HEK293 (cell line): ENCODE results near the gene METTL25B.

Experiments
- GLIS1 ChIP-seq: fragments of 450-650 bp; formaldehyde crosslinking; IDR thresholded peaks from 2 replicates; pipeline ENCODE4 v1.5.1; 2016; ENCODE audit warnings: missing biosample characterization, missing genetic modification characterization
- SP7 ChIP-seq: fragments of 450-650 bp; formaldehyde crosslinking; IDR thresholded peaks from 2 replicates; pipeline ENCODE4 v1.5.1; 2016; ENCODE audit warnings: missing biosample characterization, missing genetic modification characterization
- ZBTB1 ChIP-seq: fragments of 450-650 bp; formaldehyde crosslinking; IDR thresholded peaks from 2 replicates; pipeline ENCODE4 v1.5.1; 2016; ENCODE audit warnings: missing biosample characterization, missing genetic modification characterization
- ZBTB21 ChIP-seq: fragments of 450-650 bp; formaldehyde crosslinking; IDR thresholded peaks from 2 replicates; pipeline ENCODE4 v1.5.1; 2017; ENCODE audit warnings: missing biosample characterization, missing genetic modification characterization
- ZBTB48 ChIP-seq: fragments of 450-650 bp; formaldehyde crosslinking; IDR thresholded peaks from 2 replicates; pipeline ENCODE4 v1.5.1; 2016; ENCODE audit warnings: missing biosample characterization, missing genetic modification characterization
- ZFP69B ChIP-seq: fragments of 450-650 bp; formaldehyde crosslinking; IDR thresholded peaks from 2 replicates; pipeline ENCODE4 v1.5.1; 2016; ENCODE audit warnings: missing biosample characterization, missing genetic modification characterization
- ZNF138 ChIP-seq: fragments of 450-650 bp; formaldehyde crosslinking; IDR thresholded peaks from 2 replicates; pipeline ENCODE4 v1.5.1; 2016; ENCODE audit warnings: missing biosample characterization, missing genetic modification characterization, borderline replicate concordance
- ZNF140 ChIP-seq: fragments of 450-650 bp; formaldehyde crosslinking; IDR thresholded peaks from 2 replicates; pipeline ENCODE4 v1.5.1; 2016; ENCODE audit warnings: missing biosample characterization, missing genetic modification characterization
- ZNF23 ChIP-seq: fragments of 450-650 bp; formaldehyde crosslinking; IDR thresholded peaks from 2 replicates; pipeline ENCODE4 v1.5.1; 2016; ENCODE audit warnings: missing biosample characterization, missing genetic modification characterization, borderline replicate concordance
- ZNF266 ChIP-seq: fragments of 450-650 bp; formaldehyde crosslinking; IDR thresholded peaks from 2 replicates; pipeline ENCODE4 v1.5.1; 2016; ENCODE audit warnings: missing biosample characterization, missing genetic modification characterization, low read depth
- ZNF274 ChIP-seq, 2 experiments: fragments of 200-500 bp in 1 of 2; fragments of 450-650 bp in 1 of 2; sonication (Bioruptor generic) in 1 of 2; formaldehyde crosslinking in 1 of 2; IDR thresholded peaks; 2 replicates each; pipeline versions ENCODE4 v1.5.1 to v1.6.1; 2014 to 2016; ENCODE audit warnings: borderline replicate concordance in 1 of 2, inconsistent platforms in 1 of 2, low read length in 1 of 2, missing biosample characterization in 1 of 2, missing genetic modification characterization in 1 of 2
- ZNF366 ChIP-seq: fragments of 450-650 bp; formaldehyde crosslinking; conservative IDR thresholded peaks from 2 replicates; pipeline ENCODE4 v1.5.1; 2016; ENCODE audit warnings: missing biosample characterization, missing genetic modification characterization
- ZNF391 ChIP-seq: fragments of 450-650 bp; formaldehyde crosslinking; IDR thresholded peaks from 2 replicates; pipeline ENCODE4 v1.5.1; 2016; ENCODE audit warnings: low read depth, missing biosample characterization, missing genetic modification characterization, borderline replicate concordance
- ZNF433 ChIP-seq: fragments of 450-650 bp; formaldehyde crosslinking; IDR thresholded peaks from 2 replicates; pipeline ENCODE4 v1.5.1; 2016; ENCODE audit warnings: missing biosample characterization, missing genetic modification characterization, low read depth
- ZNF544 ChIP-seq: fragments of 450-650 bp; formaldehyde crosslinking; IDR thresholded peaks from 2 replicates; pipeline ENCODE4 v1.5.0; 2017; ENCODE audit warnings: missing biosample characterization, missing genetic modification characterization
- ZNF660 ChIP-seq: fragments of 450-650 bp; IDR thresholded peaks from 2 replicates; pipeline ENCODE4 v1.5.1; 2018; ENCODE audit warnings: missing biosample characterization, mild to moderate bottlenecking, missing genetic modification characterization
- ZSCAN23 ChIP-seq: fragments of 450-650 bp; formaldehyde crosslinking; IDR thresholded peaks from 2 replicates; pipeline ENCODE4 v1.5.1; 2016; ENCODE audit warnings: missing biosample characterization, missing genetic modification characterization
- ZXDB ChIP-seq: fragments of 450-650 bp; formaldehyde crosslinking; IDR thresholded peaks from 2 replicates; pipeline ENCODE4 v1.5.1; 2016; ENCODE audit warnings: missing biosample characterization, missing genetic modification characterization
- TF ChIP-seq, protein P1 (sequence below): fragments of 450-650 bp; formaldehyde crosslinking; IDR thresholded peaks from 2 replicates; pipeline ENCODE4 v1.5.1; 2017; ENCODE audit warnings: missing biosample characterization, missing genetic modification characterization
- TF ChIP-seq, protein P2 (sequence below): fragments of 450-650 bp; formaldehyde crosslinking; IDR thresholded peaks from 2 replicates; pipeline ENCODE4 v1.5.1; 2017; ENCODE audit warnings: missing biosample characterization, missing genetic modification characterization
- TF ChIP-seq, protein P3 (sequence below): fragments of 450-650 bp; formaldehyde crosslinking; IDR thresholded peaks from 2 replicates; pipeline ENCODE4 v1.5.1; 2016; ENCODE audit warnings: missing biosample characterization, missing genetic modification characterization
- TF ChIP-seq, protein P4 (sequence below): fragments of 450-650 bp; formaldehyde crosslinking; IDR thresholded peaks from 2 replicates; pipeline ENCODE4 v1.5.1; 2016; ENCODE audit warnings: missing biosample characterization, missing genetic modification characterization
- TF ChIP-seq, protein P5 (sequence below): fragments of 450-650 bp; formaldehyde crosslinking; IDR thresholded peaks from 2 replicates; pipeline ENCODE4 v1.5.1; 2016; ENCODE audit warnings: missing biosample characterization, missing genetic modification characterization
- TF ChIP-seq, protein P6 (sequence below): fragments of 450-650 bp; formaldehyde crosslinking; IDR thresholded peaks from 2 replicates; pipeline ENCODE4 v1.5.1; 2017; ENCODE audit warnings: missing biosample characterization, missing genetic modification characterization
- TF ChIP-seq, protein P7 (sequence below): fragments of 450-650 bp; formaldehyde crosslinking; IDR thresholded peaks from 2 replicates; pipeline ENCODE4 v1.5.1; 2016; ENCODE audit warnings: missing biosample characterization, missing genetic modification characterization
- TF ChIP-seq, protein P8 (sequence below): fragments of 450-650 bp; IDR thresholded peaks from 2 replicates; pipeline ENCODE4 v1.5.1; 2018; ENCODE audit warnings: missing biosample characterization, mild to moderate bottlenecking, missing genetic modification characterization

METTL25B gene

DNA sequence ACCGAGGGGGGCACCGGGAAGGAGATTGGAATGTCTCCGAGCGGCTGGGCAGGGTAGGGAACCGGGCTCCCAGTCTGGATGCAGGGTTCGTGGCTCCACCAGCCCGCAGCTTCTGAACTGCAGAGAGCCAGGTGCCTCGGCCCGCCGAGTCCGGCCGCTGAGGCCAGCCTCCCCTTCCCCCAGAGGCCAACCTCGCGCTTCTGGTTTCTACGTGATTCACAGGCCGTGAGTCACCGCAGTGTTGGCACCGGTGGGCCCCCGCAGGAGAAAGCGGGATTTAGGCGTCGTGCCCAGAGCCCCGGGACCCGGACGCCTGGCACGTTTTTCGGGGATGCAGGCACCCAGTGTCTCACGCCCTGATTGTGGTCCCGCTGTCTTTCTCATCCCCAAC is 23.3 kb upstream of the METTL25B start (continued):
- TF ChIP-seq, protein P1, sequence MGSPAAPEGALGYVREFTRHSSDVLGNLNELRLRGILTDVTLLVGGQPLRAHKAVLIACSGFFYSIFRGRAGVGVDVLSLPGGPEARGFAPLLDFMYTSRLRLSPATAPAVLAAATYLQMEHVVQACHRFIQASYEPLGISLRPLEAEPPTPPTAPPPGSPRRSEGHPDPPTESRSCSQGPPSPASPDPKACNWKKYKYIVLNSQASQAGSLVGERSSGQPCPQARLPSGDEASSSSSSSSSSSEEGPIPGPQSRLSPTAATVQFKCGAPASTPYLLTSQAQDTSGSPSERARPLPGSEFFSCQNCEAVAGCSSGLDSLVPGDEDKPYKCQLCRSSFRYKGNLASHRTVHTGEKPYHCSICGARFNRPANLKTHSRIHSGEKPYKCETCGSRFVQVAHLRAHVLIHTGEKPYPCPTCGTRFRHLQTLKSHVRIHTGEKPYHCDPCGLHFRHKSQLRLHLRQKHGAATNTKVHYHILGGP (tag by site-specific recombination) = no peak
- 0 out of 2 replicates have a peak, but pooled peaks have one; percentile 42 for TF ChIP-seq ZXDB
- TF ChIP-seq, protein P2, sequence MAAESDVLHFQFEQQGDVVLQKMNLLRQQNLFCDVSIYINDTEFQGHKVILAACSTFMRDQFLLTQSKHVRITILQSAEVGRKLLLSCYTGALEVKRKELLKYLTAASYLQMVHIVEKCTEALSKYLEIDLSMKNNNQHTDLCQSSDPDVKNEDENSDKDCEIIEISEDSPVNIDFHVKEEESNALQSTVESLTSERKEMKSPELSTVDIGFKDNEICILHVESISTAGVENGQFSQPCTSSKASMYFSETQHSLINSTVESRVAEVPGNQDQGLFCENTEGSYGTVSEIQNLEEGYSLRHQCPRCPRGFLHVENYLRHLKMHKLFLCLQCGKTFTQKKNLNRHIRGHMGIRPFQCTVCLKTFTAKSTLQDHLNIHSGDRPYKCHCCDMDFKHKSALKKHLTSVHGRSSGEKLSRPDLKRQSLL (tag by site-specific recombination) = peak; percentile 22; the same call in 1 of the 2 replicates
- TF ChIP-seq ZBTB48 (tag by site-specific recombination) = 0 out of 2 replicates have a peak, but pooled peaks have one; percentile 43
- TF ChIP-seq, protein P3, sequence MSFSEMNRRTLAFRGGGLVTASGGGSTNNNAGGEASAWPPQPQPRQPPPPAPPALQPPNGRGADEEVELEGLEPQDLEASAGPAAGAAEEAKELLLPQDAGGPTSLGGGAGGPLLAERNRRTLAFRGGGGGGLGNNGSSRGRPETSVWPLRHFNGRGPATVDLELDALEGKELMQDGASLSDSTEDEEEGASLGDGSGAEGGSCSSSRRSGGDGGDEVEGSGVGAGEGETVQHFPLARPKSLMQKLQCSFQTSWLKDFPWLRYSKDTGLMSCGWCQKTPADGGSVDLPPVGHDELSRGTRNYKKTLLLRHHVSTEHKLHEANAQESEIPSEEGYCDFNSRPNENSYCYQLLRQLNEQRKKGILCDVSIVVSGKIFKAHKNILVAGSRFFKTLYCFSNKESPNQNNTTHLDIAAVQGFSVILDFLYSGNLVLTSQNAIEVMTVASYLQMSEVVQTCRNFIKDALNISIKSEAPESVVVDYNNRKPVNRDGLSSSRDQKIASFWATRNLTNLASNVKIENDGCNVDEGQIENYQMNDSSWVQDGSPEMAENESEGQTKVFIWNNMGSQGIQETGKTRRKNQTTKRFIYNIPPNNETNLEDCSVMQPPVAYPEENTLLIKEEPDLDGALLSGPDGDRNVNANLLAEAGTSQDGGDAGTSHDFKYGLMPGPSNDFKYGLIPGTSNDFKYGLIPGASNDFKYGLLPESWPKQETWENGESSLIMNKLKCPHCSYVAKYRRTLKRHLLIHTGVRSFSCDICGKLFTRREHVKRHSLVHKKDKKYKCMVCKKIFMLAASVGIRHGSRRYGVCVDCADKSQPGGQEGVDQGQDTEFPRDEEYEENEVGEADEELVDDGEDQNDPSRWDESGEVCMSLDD (tag by site-specific recombination) = peak; percentile 43; the same call in 1 of the 2 replicates
- TF ChIP-seq, protein P4, sequence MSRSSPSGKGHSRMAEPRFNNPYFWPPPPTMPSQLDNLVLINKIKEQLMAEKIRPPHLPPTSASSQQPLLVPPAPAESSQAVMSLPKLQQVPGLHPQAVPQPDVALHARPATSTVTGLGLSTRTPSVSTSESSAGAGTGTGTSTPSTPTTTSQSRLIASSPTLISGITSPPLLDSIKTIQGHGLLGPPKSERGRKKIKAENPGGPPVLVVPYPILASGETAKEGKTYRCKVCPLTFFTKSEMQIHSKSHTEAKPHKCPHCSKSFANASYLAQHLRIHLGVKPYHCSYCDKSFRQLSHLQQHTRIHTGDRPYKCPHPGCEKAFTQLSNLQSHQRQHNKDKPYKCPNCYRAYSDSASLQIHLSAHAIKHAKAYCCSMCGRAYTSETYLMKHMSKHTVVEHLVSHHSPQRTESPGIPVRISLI (tag by site-specific recombination) = no peak
- TF ChIP-seq GLIS1 = no peak
- peak; percentile 99 for TF ChIP-seq ZFP69B
- TF ChIP-seq, protein P5, sequence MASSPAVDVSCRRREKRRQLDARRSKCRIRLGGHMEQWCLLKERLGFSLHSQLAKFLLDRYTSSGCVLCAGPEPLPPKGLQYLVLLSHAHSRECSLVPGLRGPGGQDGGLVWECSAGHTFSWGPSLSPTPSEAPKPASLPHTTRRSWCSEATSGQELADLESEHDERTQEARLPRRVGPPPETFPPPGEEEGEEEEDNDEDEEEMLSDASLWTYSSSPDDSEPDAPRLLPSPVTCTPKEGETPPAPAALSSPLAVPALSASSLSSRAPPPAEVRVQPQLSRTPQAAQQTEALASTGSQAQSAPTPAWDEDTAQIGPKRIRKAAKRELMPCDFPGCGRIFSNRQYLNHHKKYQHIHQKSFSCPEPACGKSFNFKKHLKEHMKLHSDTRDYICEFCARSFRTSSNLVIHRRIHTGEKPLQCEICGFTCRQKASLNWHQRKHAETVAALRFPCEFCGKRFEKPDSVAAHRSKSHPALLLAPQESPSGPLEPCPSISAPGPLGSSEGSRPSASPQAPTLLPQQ (tag by site-specific recombination) = peak; percentile 99
- TF ChIP-seq, protein P6, sequence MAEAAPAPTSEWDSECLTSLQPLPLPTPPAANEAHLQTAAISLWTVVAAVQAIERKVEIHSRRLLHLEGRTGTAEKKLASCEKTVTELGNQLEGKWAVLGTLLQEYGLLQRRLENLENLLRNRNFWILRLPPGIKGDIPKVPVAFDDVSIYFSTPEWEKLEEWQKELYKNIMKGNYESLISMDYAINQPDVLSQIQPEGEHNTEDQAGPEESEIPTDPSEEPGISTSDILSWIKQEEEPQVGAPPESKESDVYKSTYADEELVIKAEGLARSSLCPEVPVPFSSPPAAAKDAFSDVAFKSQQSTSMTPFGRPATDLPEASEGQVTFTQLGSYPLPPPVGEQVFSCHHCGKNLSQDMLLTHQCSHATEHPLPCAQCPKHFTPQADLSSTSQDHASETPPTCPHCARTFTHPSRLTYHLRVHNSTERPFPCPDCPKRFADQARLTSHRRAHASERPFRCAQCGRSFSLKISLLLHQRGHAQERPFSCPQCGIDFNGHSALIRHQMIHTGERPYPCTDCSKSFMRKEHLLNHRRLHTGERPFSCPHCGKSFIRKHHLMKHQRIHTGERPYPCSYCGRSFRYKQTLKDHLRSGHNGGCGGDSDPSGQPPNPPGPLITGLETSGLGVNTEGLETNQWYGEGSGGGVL (tag by site-specific recombination) = peak; percentile 34
- no peak for TF ChIP-seq ZBTB21
- TF ChIP-seq, protein P7, sequence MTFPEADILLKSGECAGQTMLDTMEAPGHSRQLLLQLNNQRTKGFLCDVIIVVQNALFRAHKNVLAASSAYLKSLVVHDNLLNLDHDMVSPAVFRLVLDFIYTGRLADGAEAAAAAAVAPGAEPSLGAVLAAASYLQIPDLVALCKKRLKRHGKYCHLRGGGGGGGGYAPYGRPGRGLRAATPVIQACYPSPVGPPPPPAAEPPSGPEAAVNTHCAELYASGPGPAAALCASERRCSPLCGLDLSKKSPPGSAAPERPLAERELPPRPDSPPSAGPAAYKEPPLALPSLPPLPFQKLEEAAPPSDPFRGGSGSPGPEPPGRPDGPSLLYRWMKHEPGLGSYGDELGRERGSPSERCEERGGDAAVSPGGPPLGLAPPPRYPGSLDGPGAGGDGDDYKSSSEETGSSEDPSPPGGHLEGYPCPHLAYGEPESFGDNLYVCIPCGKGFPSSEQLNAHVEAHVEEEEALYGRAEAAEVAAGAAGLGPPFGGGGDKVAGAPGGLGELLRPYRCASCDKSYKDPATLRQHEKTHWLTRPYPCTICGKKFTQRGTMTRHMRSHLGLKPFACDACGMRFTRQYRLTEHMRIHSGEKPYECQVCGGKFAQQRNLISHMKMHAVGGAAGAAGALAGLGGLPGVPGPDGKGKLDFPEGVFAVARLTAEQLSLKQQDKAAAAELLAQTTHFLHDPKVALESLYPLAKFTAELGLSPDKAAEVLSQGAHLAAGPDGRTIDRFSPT (tag by site-specific recombination) = peak; percentile 91
- no peak for TF ChIP-seq ZNF140 (tag by site-specific recombination)
- no peak for TF ChIP-seq ZNF138 (tag by site-specific recombination)
- TF ChIP-seq, protein P8, sequence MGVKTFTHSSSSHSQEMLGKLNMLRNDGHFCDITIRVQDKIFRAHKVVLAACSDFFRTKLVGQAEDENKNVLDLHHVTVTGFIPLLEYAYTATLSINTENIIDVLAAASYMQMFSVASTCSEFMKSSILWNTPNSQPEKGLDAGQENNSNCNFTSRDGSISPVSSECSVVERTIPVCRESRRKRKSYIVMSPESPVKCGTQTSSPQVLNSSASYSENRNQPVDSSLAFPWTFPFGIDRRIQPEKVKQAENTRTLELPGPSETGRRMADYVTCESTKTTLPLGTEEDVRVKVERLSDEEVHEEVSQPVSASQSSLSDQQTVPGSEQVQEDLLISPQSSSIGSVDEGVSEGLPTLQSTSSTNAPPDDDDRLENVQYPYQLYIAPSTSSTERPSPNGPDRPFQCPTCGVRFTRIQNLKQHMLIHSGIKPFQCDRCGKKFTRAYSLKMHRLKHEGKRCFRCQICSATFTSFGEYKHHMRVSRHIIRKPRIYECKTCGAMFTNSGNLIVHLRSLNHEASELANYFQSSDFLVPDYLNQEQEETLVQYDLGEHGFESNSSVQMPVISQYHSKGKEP = no peak
- no peak for TF ChIP-seq ZNF23 (tag by site-specific recombination)
- TF ChIP-seq ZNF274 (IDR thresholded peaks at IDR 0.05; ENCODE audit: low read length) = no peak
- TF ChIP-seq ZNF274 (tag by site-specific recombination; IDR thresholded peaks at IDR 0.05; ENCODE audit: borderline replicate concordance) = no peak
- TF ChIP-seq ZBTB1 (tag by site-specific recombination) = no peak
- 0 out of 2 replicates have a peak, but pooled peaks have one; percentile 31 for TF ChIP-seq ZNF660
- TF ChIP-seq ZNF266 (tag by site-specific recombination) = no peak
- TF ChIP-seq ZNF366 (tag by site-specific recombination) = 0 out of 2 replicates have a peak, but pooled peaks have one; percentile 31
- no peak for TF ChIP-seq ZNF544
- TF ChIP-seq ZNF433 (tag by site-specific recombination) = no peak
- TF ChIP-seq ZSCAN23 (tag by site-specific recombination) = no peak
- 0 out of 2 replicates have a peak, but pooled peaks have one; percentile 31 for TF ChIP-seq ZNF391 (tag by site-specific recombination)
- peak; percentile 47; the same call in 1 of the 2 replicates for TF ChIP-seq SP7 (tag by site-specific recombination)
